Tibial nerve (tissue), 3 donors: Measurements from ENCODE around the gene JARID2.

Source experiments
- POLR2A ChIP-seq, 2 donors: fragments of 450-650 bp; IDR thresholded peaks; one replicate each; pipeline ENCODE4 v1.6.1; 2017; ENCODE audit warnings: antibody characterized with exemption in 2 of 2, mild to moderate bottlenecking in 2 of 2, moderate library complexity in 2 of 2
- TF ChIP-seq, protein P1 (sequence below), 5 experiments: fragments of 200-600 bp in 3 of 5; fragments of 450-650 bp in 2 of 5; sonication (generic) in 3 of 5; IDR thresholded peaks; one replicate each; pipeline ENCODE4 v1.5.1; 2016 to 2019; ENCODE audit warnings: antibody characterized with exemption in 5 of 5, mild to moderate bottlenecking in 3 of 5, moderate library complexity in 2 of 5

DNA sequence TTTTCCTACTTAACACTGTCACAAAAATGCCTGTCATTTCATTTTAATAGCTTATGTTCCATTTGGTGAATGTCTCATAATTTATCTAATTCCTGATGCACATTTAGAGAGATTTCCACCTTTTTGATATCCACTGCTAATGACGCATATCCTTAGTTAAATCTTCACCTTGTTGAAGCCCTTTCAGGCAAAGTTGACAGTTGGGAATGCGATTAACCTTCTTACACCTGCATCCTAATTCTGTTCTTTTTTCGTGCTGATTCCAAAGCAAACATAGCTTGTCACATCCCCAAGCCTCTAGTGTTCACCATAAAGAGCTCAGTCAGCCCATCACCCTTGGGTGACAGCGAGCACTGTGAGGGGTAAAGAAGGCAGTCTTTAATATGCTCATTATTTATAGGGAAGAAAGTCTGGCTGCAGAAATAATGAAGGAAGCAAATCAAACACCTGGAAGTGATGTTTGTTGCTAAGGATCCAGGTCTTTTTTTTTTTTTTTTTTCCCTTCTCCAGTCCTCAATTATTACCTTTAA, 211.3 kb downstream of the JARID2 start:
- TF ChIP-seq, protein P1, sequence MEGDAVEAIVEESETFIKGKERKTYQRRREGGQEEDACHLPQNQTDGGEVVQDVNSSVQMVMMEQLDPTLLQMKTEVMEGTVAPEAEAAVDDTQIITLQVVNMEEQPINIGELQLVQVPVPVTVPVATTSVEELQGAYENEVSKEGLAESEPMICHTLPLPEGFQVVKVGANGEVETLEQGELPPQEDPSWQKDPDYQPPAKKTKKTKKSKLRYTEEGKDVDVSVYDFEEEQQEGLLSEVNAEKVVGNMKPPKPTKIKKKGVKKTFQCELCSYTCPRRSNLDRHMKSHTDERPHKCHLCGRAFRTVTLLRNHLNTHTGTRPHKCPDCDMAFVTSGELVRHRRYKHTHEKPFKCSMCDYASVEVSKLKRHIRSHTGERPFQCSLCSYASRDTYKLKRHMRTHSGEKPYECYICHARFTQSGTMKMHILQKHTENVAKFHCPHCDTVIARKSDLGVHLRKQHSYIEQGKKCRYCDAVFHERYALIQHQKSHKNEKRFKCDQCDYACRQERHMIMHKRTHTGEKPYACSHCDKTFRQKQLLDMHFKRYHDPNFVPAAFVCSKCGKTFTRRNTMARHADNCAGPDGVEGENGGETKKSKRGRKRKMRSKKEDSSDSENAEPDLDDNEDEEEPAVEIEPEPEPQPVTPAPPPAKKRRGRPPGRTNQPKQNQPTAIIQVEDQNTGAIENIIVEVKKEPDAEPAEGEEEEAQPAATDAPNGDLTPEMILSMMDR (IDR thresholded peaks at IDR 0.05): no peak
- TF ChIP-seq POLR2A (IDR thresholded peaks at IDR 0.05): no peak
